Kidney (tissue), 14 donors: ENCODE measurements around the gene LTBP4. TPM values are rescaled to one million over a fixed set of nuclear protein-coding genes. Genes with fewer than 3 reads are reported as not detected.

Source experiments
- DNase-seq, 5 donors: peaks; one replicate each; pipeline ENCODE4 v3.0.0-alpha.2; 2013 to 2020
- FAIRE-seq: peaks from 2 replicates; lab custom pipeline; 2012; peaks lifted over from hg19 to GRCh38; lab: Jason Lieb, UNC
- H3K27ac ChIP-seq, 2 donors: one replicate each; pipeline ENCODE4 v1.7.0; 2013; ENCODE audit warnings: low read depth in 2 of 2, low read length in 2 of 2, inconsistent platforms in 1 of 2
- H3K27me3 ChIP-seq: one replicate; pipeline ENCODE4 v1.7.1; 2013; ENCODE audit warnings: low read length, inconsistent platforms; ENCODE audit not compliant: control insufficient read depth, insufficient read depth
- H3K36me3 ChIP-seq, 3 donors: one replicate each; pipeline versions ENCODE4 v1.7.0 to v1.7.1; 2013; ENCODE audit warnings: low read length in 3 of 3, control low read depth in 1 of 3, inconsistent platforms in 1 of 3; ENCODE audit not compliant: insufficient read depth in 3 of 3, control insufficient read depth in 2 of 3
- H3K4me1 ChIP-seq, 3 donors: one replicate each; pipeline versions ENCODE4 v1.7.0 to v1.7.1; 2013; ENCODE audit warnings: low read length in 3 of 3, inconsistent platforms in 1 of 3, low read depth in 1 of 3; ENCODE audit not compliant: control insufficient read depth in 2 of 3, insufficient read depth in 2 of 3
- H3K4me3 ChIP-seq, 3 donors: one replicate each; pipeline versions ENCODE4 v1.7.0 to v1.8.1; 2013; ENCODE audit warnings: low read length in 3 of 3, control low read depth in 1 of 3, inconsistent platforms in 1 of 3
- H3K9ac ChIP-seq, 3 donors: one replicate each; pipeline versions ENCODE4 v1.7.0 to v1.7.1; 2013; ENCODE audit warnings: low read length in 3 of 3, control low read depth in 1 of 3, inconsistent platforms in 1 of 3
- H3K9me3 ChIP-seq, 3 donors: one replicate each; pipeline versions ENCODE4 v1.7.0 to v1.7.1; 2013; ENCODE audit warnings: low read length in 3 of 3, control low read depth in 1 of 3, inconsistent platforms in 1 of 3; ENCODE audit not compliant: control insufficient read depth in 2 of 3, insufficient read depth in 1 of 3
- intact Hi-C: fragments of 100-400 bp; cut with DNase I; formaldehyde crosslinking; loops from one replicate; pipeline ENCODE4 v1.11.1; 2022
- polyA plus RNA-seq: library from polyadenylated mRNA; stranded (reverse); fragments of 350-450 nt; fragmentation: Illumina TruSeq; extraction: RNeasy Lipid Tissue Mini Kit (QIAGEN cat#74804); gene quantifications from one replicate; pipeline ENCODE4 v1.2.3, GENCODE V29; 2014; ENCODE audit warnings: low read depth, low replicate concordance; ENCODE audit not compliant: insufficient read depth
- total RNA-seq: library from RNA; stranded (reverse); fragmentation: NEBNext Ultra II Directional; extraction: Animal tissue kit (Norgen Biotek cat#: 25700); gene quantifications from one replicate; pipeline ENCODE4 v1.2.1, GENCODE V29; 2021
- TF ChIP-seq, protein P1 (sequence below): IDR thresholded peaks from 3 replicates; pipeline ENCODE4 v1.5.1; 2012; ENCODE audit warnings: mild to moderate bottlenecking, moderate library complexity, borderline replicate concordance; ENCODE audit not compliant: insufficient read depth; ENCODE audit errors: extremely low read depth
- donor health status: control.
- donor health status: control.
- donor health status: control.
- donor health status: control.
- donor health status: control.
- donor health status: DM: yes; HTN: yes; CAD: no.
- donor health status: Normal renal cell carcinoma (clear cell type).

Gene LTBP4
- total and polyA plus RNA-seq, 2 donors from 2014 or later = 52.1 to 155 TPM

DNA sequence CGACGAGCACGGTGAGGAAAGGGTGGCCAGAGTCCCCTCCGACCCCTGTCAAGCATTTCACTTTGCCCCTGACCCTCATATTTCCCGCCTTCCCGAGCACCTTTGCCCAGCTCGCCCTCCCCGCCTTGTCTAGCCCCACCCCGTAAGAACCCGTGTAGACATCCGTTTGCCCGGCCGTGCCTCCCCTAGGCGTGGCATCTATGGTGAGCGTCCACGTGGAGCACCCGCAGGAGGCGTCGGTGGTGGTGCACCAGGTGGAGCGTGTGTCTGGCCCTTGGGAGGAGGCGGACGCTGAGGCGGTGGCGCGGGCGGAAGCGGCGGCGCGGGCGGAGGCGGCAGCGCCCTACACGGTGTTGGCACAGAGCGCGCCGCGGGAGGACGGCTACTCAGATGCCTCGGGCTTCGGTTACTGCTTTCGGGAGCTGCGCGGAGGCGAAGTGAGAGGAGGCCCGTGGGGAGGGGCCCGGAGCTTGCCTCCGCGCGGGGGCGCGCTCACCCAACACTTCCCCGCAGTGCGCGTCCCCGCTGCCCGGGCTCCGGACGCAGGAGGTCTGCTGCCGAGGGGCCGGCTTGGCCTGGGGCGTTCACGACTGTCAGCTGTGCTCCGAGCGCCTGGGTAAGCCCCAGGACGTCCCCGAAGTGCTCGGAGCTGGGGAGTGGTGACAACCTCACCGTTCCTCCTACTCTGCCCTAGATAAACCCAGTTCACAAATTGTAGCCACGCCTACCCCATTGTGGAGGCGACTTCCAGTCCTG is 4.2 kb downstream of the LTBP4 start:
- Histone ChIP-seq H3K27ac (no peak overlapping the region), H3K4me3 (peak overlapping the region in 1 of 3 donors; percentile 34), H3K36me3 (no peaks in the 10 kb centered on the region), H3K9ac (no peak overlapping the region), H3K9me3 (no peaks in the 10 kb centered on the region), H3K4me1 (peaks cover 0 to 32% (median 3%) of the 10 kb centered on the region in 3 donors), H3K27me3 (no peaks in the 10 kb centered on the region)
- FAIRE-seq (no peak), DNase-seq (peak; percentile 72 to 95 (median 85))
- TF ChIP-seq, protein P1, sequence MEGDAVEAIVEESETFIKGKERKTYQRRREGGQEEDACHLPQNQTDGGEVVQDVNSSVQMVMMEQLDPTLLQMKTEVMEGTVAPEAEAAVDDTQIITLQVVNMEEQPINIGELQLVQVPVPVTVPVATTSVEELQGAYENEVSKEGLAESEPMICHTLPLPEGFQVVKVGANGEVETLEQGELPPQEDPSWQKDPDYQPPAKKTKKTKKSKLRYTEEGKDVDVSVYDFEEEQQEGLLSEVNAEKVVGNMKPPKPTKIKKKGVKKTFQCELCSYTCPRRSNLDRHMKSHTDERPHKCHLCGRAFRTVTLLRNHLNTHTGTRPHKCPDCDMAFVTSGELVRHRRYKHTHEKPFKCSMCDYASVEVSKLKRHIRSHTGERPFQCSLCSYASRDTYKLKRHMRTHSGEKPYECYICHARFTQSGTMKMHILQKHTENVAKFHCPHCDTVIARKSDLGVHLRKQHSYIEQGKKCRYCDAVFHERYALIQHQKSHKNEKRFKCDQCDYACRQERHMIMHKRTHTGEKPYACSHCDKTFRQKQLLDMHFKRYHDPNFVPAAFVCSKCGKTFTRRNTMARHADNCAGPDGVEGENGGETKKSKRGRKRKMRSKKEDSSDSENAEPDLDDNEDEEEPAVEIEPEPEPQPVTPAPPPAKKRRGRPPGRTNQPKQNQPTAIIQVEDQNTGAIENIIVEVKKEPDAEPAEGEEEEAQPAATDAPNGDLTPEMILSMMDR = no peak
- intact Hi-C loops = no loop called here

DNA sequence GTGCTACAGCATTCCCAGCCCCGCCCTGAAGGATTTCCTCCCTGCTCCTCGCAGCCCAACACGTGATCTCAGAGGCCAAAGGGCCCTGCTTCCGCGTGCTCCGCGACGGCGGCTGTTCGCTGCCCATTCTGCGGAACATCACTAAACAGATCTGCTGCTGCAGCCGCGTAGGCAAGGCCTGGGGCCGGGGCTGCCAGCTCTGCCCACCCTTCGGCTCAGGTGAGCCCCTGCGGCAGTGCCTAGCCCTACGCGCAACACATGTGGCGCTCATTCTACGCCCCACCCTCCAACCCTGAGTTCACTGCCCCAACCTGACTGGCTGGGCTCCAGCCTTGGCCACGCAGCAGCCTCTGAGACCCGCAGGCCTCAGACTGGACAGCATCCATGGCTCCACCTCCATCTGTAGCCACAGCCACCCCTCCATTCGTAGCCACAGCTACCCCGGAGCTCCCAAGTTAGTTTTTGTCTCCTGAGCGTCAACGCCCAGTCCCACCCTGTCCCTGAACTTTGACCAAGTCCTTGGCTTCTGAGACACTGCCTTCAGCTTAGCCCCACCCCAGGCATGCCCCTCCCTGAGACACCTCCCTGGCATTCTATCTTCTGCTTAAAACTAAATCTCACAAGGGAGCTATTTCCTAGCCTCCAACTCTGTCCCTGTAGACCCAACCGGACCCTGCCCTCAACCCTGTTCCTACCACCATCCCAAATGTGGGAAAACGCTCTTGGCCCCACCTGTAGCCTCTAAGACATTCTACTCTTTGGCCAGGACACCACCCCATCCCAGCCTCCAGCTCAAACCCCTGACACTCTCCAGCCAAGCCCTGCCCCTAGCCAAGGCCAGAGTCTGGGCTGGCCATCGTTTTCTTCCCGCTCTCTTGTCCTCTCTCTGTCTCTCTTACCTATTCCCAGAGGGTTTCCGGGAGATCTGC is 6.4 kb downstream of the LTBP4 start:
- Histone ChIP-seq H3K4me1 (peaks cover 0 to 22% (median 1%) of the 10 kb centered on the region in 3 donors), H3K4me3 (no peak overlapping the region), H3K9me3 (no peaks in the 10 kb centered on the region), H3K9ac (no peak overlapping the region), H3K36me3 (peaks cover 0 to 3% (median 0%) of the 10 kb centered on the region in 3 donors), H3K27me3 (no peaks in the 10 kb centered on the region), H3K27ac (no peak overlapping the region)
- DNase-seq (peak in 3 of 5 donors; percentile 40 to 79 (median 67)), FAIRE-seq (no peak)
- TF ChIP-seq, protein P1 = no peak
- intact Hi-C loops = no loop called here

DNA sequence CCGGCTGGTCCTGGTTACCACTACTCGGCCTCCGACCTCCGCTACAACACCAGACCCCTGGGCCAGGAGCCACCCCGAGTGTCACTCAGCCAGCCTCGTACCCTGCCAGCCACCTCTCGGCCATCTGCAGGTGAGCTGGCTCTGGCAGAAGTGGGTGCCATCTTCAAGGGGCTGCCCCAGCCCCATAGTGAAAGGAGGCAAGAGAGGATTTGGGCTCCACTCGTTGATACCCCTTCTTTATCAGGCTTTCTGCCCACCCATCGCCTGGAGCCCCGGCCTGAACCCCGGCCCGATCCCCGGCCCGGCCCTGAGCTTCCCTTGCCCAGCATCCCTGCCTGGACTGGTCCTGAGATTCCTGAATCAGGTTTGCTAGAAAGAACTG is 7.1 kb downstream of the LTBP4 start:
- H3K9ac ChIP-seq = no peak overlapping the region
- no peaks in the 10 kb centered on the region for H3K27me3 ChIP-seq
- peaks cover 0 to 3% (median 0%) of the 10 kb centered on the region in 3 donors for H3K36me3 ChIP-seq
- H3K4me3 ChIP-seq = no peak overlapping the region
- no peaks in the 10 kb centered on the region for H3K9me3 ChIP-seq
- H3K4me1 ChIP-seq = peaks cover 0 to 16% (median 0%) of the 10 kb centered on the region in 3 donors
- TF ChIP-seq, protein P1 = no peak
- H3K27ac ChIP-seq = no peak overlapping the region
- intact Hi-C loops = no loop called here
- DNase-seq = peak in 1 of 5 donors; percentile 57
- no peak for FAIRE-seq
